K562 (cell line): ENCODE measurements around the gene RTL5. TPM values are rescaled to one million over a fixed set of nuclear protein-coding genes. Genes with fewer than 3 reads are reported as not detected.

Experiments used
- BCLAF1 ChIP-seq, 2 experiments: fragments of 450-650 bp in 1 of 2; IDR thresholded peaks; 2 replicates each; pipeline ENCODE4 v1.6.1; 2011 to 2017; ENCODE audit warnings: low read depth in 2 of 2, antibody characterized with exemption in 1 of 2, borderline replicate concordance in 1 of 2, low read length in 1 of 2, mild to moderate bottlenecking in 1 of 2, mixed read lengths in 1 of 2; ENCODE audit not compliant: control insufficient read depth in 1 of 2
- BMI1 ChIP-seq: fragments of 150-350 bp; IDR thresholded peaks from 2 replicates; pipeline ENCODE4 v1.6.1; 2014; ENCODE audit warnings: low read length
- CBFA2T3 ChIP-seq: fragments of 450-650 bp; IDR thresholded peaks from 2 replicates; pipeline ENCODE4 v1.6.1; 2017
- FOXJ2 ChIP-seq: fragments of 200-800 bp; sonication (Bioruptor generic); IDR thresholded peaks from 2 replicates; pipeline ENCODE4 v1.6.1; 2016; ENCODE audit warnings: missing genetic modification characterization, missing compliant biosample characterization
- MXI1 ChIP-seq: IDR thresholded peaks from 2 replicates; pipeline ENCODE4 v1.6.1; 2011; ENCODE audit warnings: low read depth, mild to moderate bottlenecking, improper control_type of control experiment, low read length
- MYBL2 ChIP-seq, 2 experiments: fragments of 450-650 bp in 1 of 2; sonication (generic) in 1 of 2; formaldehyde crosslinking in 1 of 2; IDR thresholded peaks; 2 replicates each; pipeline versions ENCODE4 v1.6.1 to v1.8.1; 2017 to 2022; ENCODE audit warnings: borderline replicate concordance in 1 of 2, inconsistent platforms in 1 of 2, low read depth in 1 of 2, mild to moderate bottlenecking in 1 of 2, missing genetic modification reagents in 1 of 2, moderate library complexity in 1 of 2
- NFATC3 ChIP-seq: fragments of 450-650 bp; IDR thresholded peaks from 2 replicates; pipeline ENCODE4 v1.6.1; 2017; ENCODE audit warnings: mild to moderate bottlenecking
- PKNOX1 ChIP-seq: fragments of 450-650 bp; IDR thresholded peaks from 2 replicates; pipeline ENCODE4 v1.6.1; 2016
- PURB ChIP-seq: sonication (generic); formaldehyde crosslinking; IDR thresholded peaks from 2 replicates; pipeline ENCODE4 v1.9.0; 2021; ENCODE audit warnings: low read depth, mild to moderate bottlenecking, missing genetic modification reagents
- RHOXF2B ChIP-seq: fragments of 250-450 bp; sonication (Bioruptor Pico); conservative IDR thresholded peaks from 2 replicates; pipeline ENCODE4 v1.5.1; 2021
- ZBED1 ChIP-seq: IDR thresholded peaks from 2 replicates; pipeline ENCODE4 v1.6.1; 2014
- ZBTB12 ChIP-seq: fragments of 250-450 bp; sonication (Bioruptor Pico); IDR thresholded peaks from 2 replicates; pipeline ENCODE4 v1.4.0; 2020
- ZNF197 ChIP-seq: fragments of 200-800 bp; sonication (Bioruptor generic); IDR thresholded peaks from 2 replicates; pipeline ENCODE4 v1.6.1; 2016; ENCODE audit warnings: low read depth, missing genetic modification characterization, missing compliant biosample characterization
- ZNF239 ChIP-seq: fragments of 250-450 bp; sonication (Bioruptor Pico); IDR thresholded peaks from 2 replicates; pipeline ENCODE4 v1.4.0; 2020; ENCODE audit warnings: mild to moderate bottlenecking
- polyA plus RNA-seq, 8 experiments: library from polyadenylated mRNA; depleted of rRNA in 4 of 8; stranded (reverse) in 5 of 8; unstranded in 3 of 8; fragments of >200 nt; fragmentation: Nextera tagmentation in 2 of 8; fragmentation: Illumina TruSeq in 1 of 8; extraction: Ambion mirVana in 2 of 8; extraction: Trizol in 1 of 8; gene quantifications; 2 replicates each; pipeline versions ENCODE4 v1.2.1 to v1.2.3, GENCODE V29; 2011 to 2014; ENCODE audit warnings: inconsistent platforms in 1 of 8, missing spikeins in 1 of 8
- total RNA-seq, 7 experiments: library from RNA; depleted of rRNA in 6 of 7; stranded (reverse); fragments of >200 nt in 6 of 7; fragmentation: Illumina TruSeq in 2 of 7; extraction: Trizol in 2 of 7; gene quantifications; 2 replicates each; pipeline versions ENCODE4 v1.2.1 to v1.2.3, GENCODE V29; 2011 to 2021; ENCODE audit warnings: low replicate concordance in 1 of 7
- TF ChIP-seq, protein P1 (sequence below): fragments of 250-450 bp; sonication (Bioruptor Pico); IDR thresholded peaks from 2 replicates; pipeline ENCODE4 v1.4.0; 2020; ENCODE audit warnings: mild to moderate bottlenecking, moderate library complexity

RTL5 gene
- total and polyA plus RNA-seq, 9 of the 15 experiments (the other 6 are each of a cell fraction or from before 2014, with no cell fraction given): 0.03 TPM; not detected in 8

DNA sequence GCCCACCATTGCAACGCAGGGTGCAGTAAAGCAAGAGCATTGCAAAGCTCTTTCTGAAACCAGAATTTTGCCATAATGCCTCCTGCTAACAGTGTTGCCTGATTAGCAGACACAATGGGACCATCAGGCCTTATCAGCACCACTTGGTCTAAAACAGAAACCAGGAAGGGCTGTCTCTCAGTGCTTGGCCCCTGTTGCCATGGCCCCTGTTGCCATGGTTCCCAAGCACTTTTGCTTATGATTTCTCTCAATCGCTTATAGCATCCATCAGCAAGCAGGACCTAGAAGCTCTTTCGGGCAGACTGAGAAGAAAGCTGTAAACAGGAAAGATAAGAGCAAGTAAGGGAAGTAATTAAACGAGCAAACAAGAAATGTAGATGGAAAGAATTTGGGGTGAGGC is 36.8 kb downstream of the RTL5 start (continued):
- TF ChIP-seq PURB (CRISPR knock-in tag) (no peak), ZNF197 (no peak), RHOXF2B (no peak), MYBL2 (IDR thresholded peaks at IDR 0.05; ENCODE audit: low read depth) (no peak), MYBL2 (CRISPR knock-in tag; IDR thresholded peaks at IDR 0.05; ENCODE audit: borderline replicate concordance) (no peak), ZNF239 (CRISPR knock-in tag) (peak; percentile 90), NFATC3 (no peak), BMI1 (peak; percentile 87), ZBTB12 (CRISPR knock-in tag) (no peak), CBFA2T3 (peak; percentile 10; the same call in 1 of the 2 replicates), PKNOX1 (peak; percentile 30; the same call in 1 of the 2 replicates), BCLAF1 (IDR thresholded peaks at IDR 0.05; ENCODE audit: borderline replicate concordance in 1 of 2, control insufficient read depth in 1 of 2, low read depth in 2 of 2, low read length in 1 of 2) (no peak), FOXJ2 (tag) (0 out of 2 replicates have a peak, but pooled peaks have one; percentile 32), MXI1 (peak; percentile 99), ZBED1 (no peak)
- TF ChIP-seq, protein P1, sequence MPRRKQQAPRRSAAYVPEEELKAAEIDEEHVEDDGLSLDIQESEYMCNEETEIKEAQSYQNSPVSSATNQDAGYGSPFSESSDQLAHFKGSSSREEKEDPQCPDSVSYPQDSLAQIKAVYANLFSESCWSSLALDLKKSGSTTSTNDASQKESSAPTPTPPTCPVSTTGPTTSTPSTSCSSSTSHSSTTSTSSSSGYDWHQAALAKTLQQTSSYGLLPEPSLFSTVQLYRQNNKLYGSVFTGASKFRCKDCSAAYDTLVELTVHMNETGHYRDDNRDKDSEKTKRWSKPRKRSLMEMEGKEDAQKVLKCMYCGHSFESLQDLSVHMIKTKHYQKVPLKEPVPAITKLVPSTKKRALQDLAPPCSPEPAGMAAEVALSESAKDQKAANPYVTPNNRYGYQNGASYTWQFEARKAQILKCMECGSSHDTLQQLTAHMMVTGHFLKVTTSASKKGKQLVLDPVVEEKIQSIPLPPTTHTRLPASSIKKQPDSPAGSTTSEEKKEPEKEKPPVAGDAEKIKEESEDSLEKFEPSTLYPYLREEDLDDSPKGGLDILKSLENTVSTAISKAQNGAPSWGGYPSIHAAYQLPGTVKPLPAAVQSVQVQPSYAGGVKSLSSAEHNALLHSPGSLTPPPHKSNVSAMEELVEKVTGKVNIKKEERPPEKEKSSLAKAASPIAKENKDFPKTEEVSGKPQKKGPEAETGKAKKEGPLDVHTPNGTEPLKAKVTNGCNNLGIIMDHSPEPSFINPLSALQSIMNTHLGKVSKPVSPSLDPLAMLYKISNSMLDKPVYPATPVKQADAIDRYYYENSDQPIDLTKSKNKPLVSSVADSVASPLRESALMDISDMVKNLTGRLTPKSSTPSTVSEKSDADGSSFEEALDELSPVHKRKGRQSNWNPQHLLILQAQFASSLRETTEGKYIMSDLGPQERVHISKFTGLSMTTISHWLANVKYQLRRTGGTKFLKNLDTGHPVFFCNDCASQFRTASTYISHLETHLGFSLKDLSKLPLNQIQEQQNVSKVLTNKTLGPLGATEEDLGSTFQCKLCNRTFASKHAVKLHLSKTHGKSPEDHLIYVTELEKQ (CRISPR knock-in tag): no peak
